ENCODE measurements around the gene EPHA3.

Gene EPHA3

GRCh38 chr3:89144080-89144479 is 36.7 kb downstream of the EPHA3 start:
- TF ChIP-seq CTCF (IDR thresholded peaks at IDR 0.05; ENCODE audit: low read length) (no peak), EZH2 (IDR thresholded peaks at IDR 0.05; ENCODE audit: borderline replicate concordance, low read length) (no peak)
- no peak overlapping the region for H3K4me2 ChIP-seq (ENCODE audit: low read length)
- H3K27ac ChIP-seq (ENCODE audit: low read depth, low read length, poor library complexity, severe bottlenecking) = no peak overlapping the region
- H3K9me3 ChIP-seq (ENCODE audit: low read length) = no peaks in the 10 kb centered on the region
- H3K36me3 ChIP-seq (ENCODE audit: insufficient read depth, low read length) = no peaks in the 10 kb centered on the region
- no peaks in the 10 kb centered on the region for H3K27me3 ChIP-seq (ENCODE audit: insufficient read depth, low read length)
- H4K20me1 ChIP-seq (ENCODE audit: insufficient read depth, low read length) = no peaks in the 10 kb centered on the region
- no peaks in the 10 kb centered on the region for H3K79me2 ChIP-seq (ENCODE audit: insufficient read depth, low read length)
- peaks cover 6% of the 10 kb centered on the region for H3K4me1 ChIP-seq (ENCODE audit: insufficient read depth, low read length, severe bottlenecking)
- H3F3A ChIP-seq (ENCODE audit: insufficient read depth, low read length) = no peaks in the 10 kb centered on the region
- H3K9me2 ChIP-seq (ENCODE audit: low read depth, low read length) = no peaks in the 10 kb centered on the region
- no peak overlapping the region for H2AFZ ChIP-seq (ENCODE audit: low read length)
- H3K9ac ChIP-seq (ENCODE audit: low read length) = no peak overlapping the region
- no peak overlapping the region for H3K4me3 ChIP-seq (ENCODE audit: low read depth, low read length, poor library complexity, severe bottlenecking)

GRCh38 chr3:89145995-89146394 is 38.6 kb downstream of the EPHA3 start:
- no peaks in the 10 kb centered on the region for H3K36me3 ChIP-seq (ENCODE audit: insufficient read depth, low read length)
- H4K20me1 ChIP-seq (ENCODE audit: insufficient read depth, low read length) = no peaks in the 10 kb centered on the region
- peaks cover 6% of the 10 kb centered on the region for H3K4me1 ChIP-seq (ENCODE audit: insufficient read depth, low read length, severe bottlenecking)
- no peak for TF ChIP-seq EZH2 (IDR thresholded peaks at IDR 0.05; ENCODE audit: borderline replicate concordance, low read length)
- no peak for TF ChIP-seq CTCF (IDR thresholded peaks at IDR 0.05; ENCODE audit: low read length)
- H3F3A ChIP-seq (ENCODE audit: insufficient read depth, low read length) = no peaks in the 10 kb centered on the region
- H3K4me2 ChIP-seq (ENCODE audit: low read length) = no peak overlapping the region
- no peak overlapping the region for H3K4me3 ChIP-seq (ENCODE audit: low read depth, low read length, poor library complexity, severe bottlenecking)
- H3K27me3 ChIP-seq (ENCODE audit: insufficient read depth, low read length) = no peaks in the 10 kb centered on the region
- H3K79me2 ChIP-seq (ENCODE audit: insufficient read depth, low read length) = no peaks in the 10 kb centered on the region
- no peak overlapping the region for H3K27ac ChIP-seq (ENCODE audit: low read depth, low read length, poor library complexity, severe bottlenecking)
- H3K9me2 ChIP-seq (ENCODE audit: low read depth, low read length) = no peaks in the 10 kb centered on the region
- H2AFZ ChIP-seq (ENCODE audit: low read length) = no peak overlapping the region
- no peak overlapping the region for H3K9ac ChIP-seq (ENCODE audit: low read length)
- H3K9me3 ChIP-seq (ENCODE audit: low read length) = no peaks in the 10 kb centered on the region

GRCh38 chr3:89154416-89154815 is 47.0 kb downstream of the EPHA3 start:
- H3K9me2 ChIP-seq (ENCODE audit: low read depth, low read length) = no peaks in the 10 kb centered on the region
- TF ChIP-seq EZH2 (IDR thresholded peaks at IDR 0.05; ENCODE audit: borderline replicate concordance, low read length) (no peak), CTCF (IDR thresholded peaks at IDR 0.05; ENCODE audit: low read length) (no peak)

More at GRCh38 chr3:89154416-89154815, 47.0 kb downstream of the EPHA3 start:
- Histone ChIP-seq H3K36me3 (ENCODE audit: insufficient read depth, low read length) (no peaks in the 10 kb centered on the region), H2AFZ (ENCODE audit: low read length) (no peak overlapping the region), H3K4me2 (ENCODE audit: low read length) (no peak overlapping the region), H3K9me3 (ENCODE audit: low read length) (no peaks in the 10 kb centered on the region), H3K79me2 (ENCODE audit: insufficient read depth, low read length) (no peaks in the 10 kb centered on the region), H3K9ac (ENCODE audit: low read length) (no peak overlapping the region), H4K20me1 (ENCODE audit: insufficient read depth, low read length) (no peaks in the 10 kb centered on the region), H3K27ac (ENCODE audit: low read depth, low read length, poor library complexity, severe bottlenecking) (no peak overlapping the region), H3K27me3 (ENCODE audit: insufficient read depth, low read length) (no peaks in the 10 kb centered on the region), H3F3A (ENCODE audit: insufficient read depth, low read length) (no peaks in the 10 kb centered on the region), H3K4me1 (ENCODE audit: insufficient read depth, low read length, severe bottlenecking) (no peaks in the 10 kb centered on the region), H3K4me3 (ENCODE audit: low read depth, low read length, poor library complexity, severe bottlenecking) (no peak overlapping the region)

Data from OCI-LY1 (cell line).